Psoas muscle (tissue), 8 donors: ENCODE measurements around the gene RILPL2. TPM values are rescaled to one million over a fixed set of nuclear protein-coding genes. Genes with fewer than 3 reads are reported as not detected.

Experiments used
- ATAC-seq, 4 donors: fragments of 200-7000 bp; cut with Tn5 transposase; one replicate each; pipeline ENCODE4 v1.9.1; 2020; ENCODE audit warnings: moderate library complexity in 3 of 4, mild to moderate bottlenecking in 2 of 4
- DNase-seq, 2 donors: peaks; one replicate each; pipeline ENCODE4 v3.0.0-alpha.2; 2020
- H3K27ac ChIP-seq: fragments of 200-600 bp; one replicate; pipeline ENCODE4 v1.8.0; 2022
- H3K27me3 ChIP-seq, 3 donors: fragments of 200-600 bp in 1 of 3; one replicate each; pipeline versions ENCODE4 v1.6.1 to v1.8.0; 2013 to 2022; ENCODE audit warnings: low read length in 2 of 3, mild to moderate bottlenecking in 2 of 3, moderate library complexity in 1 of 3; ENCODE audit not compliant: insufficient read depth in 3 of 3
- H3K36me3 ChIP-seq, 2 donors: fragments of 200-600 bp in 1 of 2; one replicate each; pipeline versions ENCODE4 v1.6.1 to v1.8.0; 2013 to 2022; ENCODE audit warnings: low read depth in 1 of 2, mild to moderate bottlenecking in 1 of 2, moderate library complexity in 1 of 2; ENCODE audit not compliant: insufficient read depth in 1 of 2
- H3K4me1 ChIP-seq: fragments of 200-600 bp; one replicate; pipeline ENCODE4 v1.8.0; 2022
- H3K4me3 ChIP-seq: fragments of 200-600 bp; one replicate; pipeline ENCODE4 v1.8.0; 2022; ENCODE audit warnings: mild to moderate bottlenecking
- H3K9me3 ChIP-seq: fragments of 200-600 bp; one replicate; pipeline ENCODE4 v1.8.0; 2022
- CTCF ChIP-seq: fragments of 200-600 bp; IDR thresholded peaks from one replicate; pipeline ENCODE4 v1.8.0; 2022; ENCODE audit warnings: antibody characterized with exemption
- WGBS, 3 donors: extraction: QIAGEN DNeasy Blood & Tissue Kit; methylation state at CpG; one replicate each; pipeline versions ENCODE4 v1.1.6 to v1.1.7; 2013; 5-methylcytosine and 5-hydroxymethylcytosine counted together
- intact Hi-C, 2 donors: fragments of 100-400 bp; cut with DNase I; formaldehyde crosslinking; loops; one replicate each; pipeline versions ENCODE4 v1.11.0 to v1.14.2; 2022
- polyA plus RNA-seq, 3 donors: library from polyadenylated mRNA; stranded (reverse); fragments of 200-250 nt; gene quantifications; one replicate each; pipeline ENCODE4 v1.2.3, GENCODE V29; 2013
- total RNA-seq, 4 donors: library from RNA; stranded (reverse); fragmentation: NEBNext Ultra II Directional in 2 of 4; extraction: Animal tissue kit (Norgen Biotek cat#: 25700) in 2 of 4; gene quantifications; one replicate each; pipeline versions ENCODE4 v1.2.1 to v1.2.4, GENCODE V29; 2021 to 2023
- donor health status: healthy with polysubstance abuse.
- donor health status: DM: no; HTN: no; CAD: no; lungs with moderate emphysema.
- donor health status: Bipolar disorder and iron deficiency.
- donor health status: healthy.
- donor health status: DM: yes; HTN: yes; CAD: no.
- donor health status: DM: no; HTN: no; CAD: no.
- donor health status: DM: no; HTN: no; CAD: no.
- donor health status: DM: yes; HTN: yes; CAD: no.

The RILPL2 gene
- total and polyA plus RNA-seq, 7 donors: 0.69 to 1.6 (median 1.1) TPM

DNA sequence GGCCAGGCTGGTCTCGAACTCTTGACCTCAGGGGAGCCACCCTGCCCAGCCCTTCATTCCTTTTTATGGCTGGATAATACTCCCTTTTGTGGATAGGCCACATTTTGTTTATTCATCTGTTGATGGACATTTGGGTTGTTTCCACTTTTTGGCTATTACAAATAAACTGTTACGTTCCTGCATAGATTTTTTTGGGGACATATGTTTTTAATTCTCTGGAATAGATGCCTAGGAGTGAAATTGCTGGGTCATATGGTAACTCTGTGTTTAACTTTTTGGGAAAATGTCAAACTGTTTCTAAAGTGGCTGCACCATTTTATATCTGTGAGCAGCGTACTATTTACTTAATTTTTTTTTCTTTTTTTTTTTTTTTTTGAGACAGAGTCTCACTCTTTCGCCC lies 42.7 kb downstream of the RILPL2 start:
- Histone ChIP-seq H3K36me3 (peaks cover 3 to 85% of the 10 kb centered on the region in 2 donors), H3K27ac (no peak overlapping the region), H3K4me1 (peaks cover 36% of the 10 kb centered on the region), H3K9me3 (no peaks in the 10 kb centered on the region), H3K4me3 (no peak overlapping the region), H3K27me3 (no peaks in the 10 kb centered on the region)
- no peak for DNase-seq
- 83 to 88% (median 88%) methylated on average over 4 of the region's 4 CpGs for WGBS, 3 donors
- ATAC-seq: no peak
- TF ChIP-seq CTCF: no peak
- intact Hi-C loops: loop anchor here in 1 of 2 donors (5.0 kb wide), 1 partner anchor 139 kb away; the partner anchor contains the start of gene RILPL1

DNA sequence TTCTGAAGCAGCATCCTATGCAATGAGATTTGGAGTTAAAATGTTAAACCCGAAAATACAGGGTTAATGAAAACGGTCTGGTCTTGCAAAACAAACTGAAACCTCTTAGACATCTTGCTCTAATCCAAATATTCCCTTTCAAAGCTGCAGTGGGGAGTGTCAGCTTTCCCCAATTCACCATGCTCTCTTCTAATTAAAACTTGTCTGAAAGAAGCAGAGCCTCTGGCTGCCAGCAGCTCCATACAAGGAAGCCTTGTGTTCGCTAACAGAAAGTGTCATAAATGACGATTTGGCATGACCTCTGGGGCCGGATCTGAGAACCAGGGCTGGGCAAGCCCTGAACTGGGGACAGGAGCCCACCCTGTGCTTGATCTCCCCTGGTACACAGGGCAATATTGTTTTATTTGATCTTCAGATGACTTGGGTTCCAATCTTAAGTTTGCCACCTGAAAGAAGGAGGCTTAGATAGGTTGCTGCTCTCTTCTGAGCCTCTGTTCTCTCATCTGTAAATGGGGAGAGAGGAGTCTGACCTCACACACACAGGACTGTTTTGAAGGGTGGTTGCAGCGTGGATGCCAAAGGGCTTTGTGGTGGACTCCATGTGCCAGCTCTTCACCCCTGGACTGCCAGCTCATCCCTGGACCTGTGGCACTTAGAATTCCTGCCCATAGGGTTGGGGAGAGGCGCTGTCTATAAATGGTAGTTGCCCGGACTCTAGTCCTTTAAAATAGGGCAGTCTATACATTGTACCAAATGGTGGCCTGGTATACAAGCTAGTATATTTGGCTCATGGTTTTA lies 44.7 kb downstream of the RILPL2 start:
- Histone ChIP-seq H3K27ac (peak overlapping the region; percentile 91), H3K4me1 (peaks cover 36% of the 10 kb centered on the region), H3K9me3 (no peaks in the 10 kb centered on the region), H3K36me3 (peaks cover 0 to 65% of the 10 kb centered on the region in 2 donors), H3K4me3 (no peak overlapping the region), H3K27me3 (no peaks in the 10 kb centered on the region)
- TF ChIP-seq CTCF: no peak
- peak in 1 of 2 donors; percentile 58 for DNase-seq
- intact Hi-C loops: loop anchor here in 1 of 2 donors (5.0 kb wide), 1 partner anchor 141 kb away; the partner anchor contains the start of gene RILPL1
- peak in 2 of 4 donors; percentile 24 to 46 for ATAC-seq
- 45 to 66% (median 51%) methylated on average over 8 of the region's 8 CpGs for WGBS, 3 donors

GRCh38 chr12:123390498-123391426 lies 45.7 kb downstream of the RILPL2 start:
- H3K36me3 ChIP-seq: peaks cover 0 to 55% of the 10 kb centered on the region in 2 donors
- ATAC-seq (no peak), DNase-seq (no peak)
- no peaks in the 10 kb centered on the region for H3K27me3 ChIP-seq
- no peaks in the 10 kb centered on the region for H3K9me3 ChIP-seq
- H3K27ac ChIP-seq: peak overlapping the region; percentile 91
- 54 to 62% (median 56%) methylated on average over 23 of the region's 23 CpGs for WGBS, 3 donors
- H3K4me3 ChIP-seq: peak overlapping the region; percentile 73
- H3K4me1 ChIP-seq: peaks cover 36% of the 10 kb centered on the region
- TF ChIP-seq CTCF: no peak
- intact Hi-C loops: loop anchor here in 1 of 2 donors (5.0 kb wide), 1 partner anchor 142 kb away; the partner anchor contains the start of gene RILPL1

GRCh38 chr12:123389560-123390351 lies 46.7 kb downstream of the RILPL2 start:
- intact Hi-C loops: loop anchor here in 1 of 2 donors (5.0 kb wide), 1 partner anchor 143 kb away; the partner anchor contains the start of gene RILPL1
- peak overlapping the region; percentile 73 for H3K4me3 ChIP-seq
- DNase-seq (peak; percentile 43 to 87), ATAC-seq (peak; percentile 68 to 86 (median 86))
- 2 to 3% (median 2%) methylated on average over 36 to 66 of the region's 66 CpGs for WGBS, 3 donors
- peaks cover 0 to 45% of the 10 kb centered on the region in 2 donors for H3K36me3 ChIP-seq
- peak overlapping the region; percentile 91 for H3K27ac ChIP-seq
- H3K9me3 ChIP-seq: no peaks in the 10 kb centered on the region
- no peaks in the 10 kb centered on the region for H3K27me3 ChIP-seq
- no peak for TF ChIP-seq CTCF
- peaks cover 40% of the 10 kb centered on the region for H3K4me1 ChIP-seq
